Lung (tissue), 16 donors: Measurements from ENCODE around the gene DPPA2. TPM values are rescaled to one million over a fixed set of nuclear protein-coding genes. Genes with fewer than 3 reads are reported as not detected.
"Not testable (repeated sequence)": the region's sequence is repeated elsewhere in the genome, so short reads cannot be mapped to it uniquely, and the experiment has no call there.

Source experiments
- ATAC-seq: fragments of 200-7000 bp; cut with Tn5 transposase; one replicate; pipeline ENCODE4 v1.9.1; 2020; ENCODE audit warnings: moderate number of reproducible peaks; ENCODE audit not compliant: insufficient read depth, low FRiP score
- DNase-seq, 3 donors: peaks; one replicate each; pipeline ENCODE4 v3.0.0-alpha.2; 2013 to 2017
- H3K27ac ChIP-seq, 2 donors: one replicate each; pipeline ENCODE4 v1.5.1; 2013; ENCODE audit warnings: mild to moderate bottlenecking in 2 of 2, moderate library complexity in 2 of 2, control low read depth in 1 of 2, inconsistent platforms in 1 of 2, low read depth in 1 of 2, low read length in 1 of 2
- H3K27me3 ChIP-seq, 3 donors: one replicate each; pipeline ENCODE4 v1.5.1; 2013; ENCODE audit warnings: low read length in 2 of 3; ENCODE audit not compliant: control insufficient read depth in 3 of 3, insufficient read depth in 3 of 3
- H3K36me3 ChIP-seq, 4 donors: one replicate each; pipeline ENCODE4 v1.5.1; 2013; ENCODE audit warnings: low read length in 4 of 4, mild to moderate bottlenecking in 1 of 4, moderate library complexity in 1 of 4; ENCODE audit not compliant: control insufficient read depth in 4 of 4, insufficient read depth in 4 of 4
- H3K4me1 ChIP-seq, 5 donors: one replicate each; pipeline ENCODE4 v1.5.1; 2013; ENCODE audit warnings: low read length in 5 of 5, mild to moderate bottlenecking in 2 of 5, moderate library complexity in 1 of 5; ENCODE audit not compliant: control insufficient read depth in 5 of 5, insufficient read depth in 5 of 5
- H3K4me3 ChIP-seq: one replicate; pipeline ENCODE4 v1.5.1; 2013; ENCODE audit warnings: mild to moderate bottlenecking, control low read depth, moderate library complexity
- H3K9ac ChIP-seq, 2 donors: one replicate each; pipeline ENCODE4 v1.5.1; 2013; ENCODE audit warnings: low read length in 2 of 2, control low read depth in 1 of 2; ENCODE audit not compliant: insufficient read depth in 1 of 2
- H3K9me3 ChIP-seq, 4 donors: one replicate each; pipeline ENCODE4 v1.5.1; 2013; ENCODE audit warnings: low read length in 3 of 4, mild to moderate bottlenecking in 1 of 4, moderate library complexity in 1 of 4; ENCODE audit not compliant: control insufficient read depth in 4 of 4, insufficient read depth in 3 of 4
- CTCF ChIP-seq: IDR thresholded peaks from 2 replicates; pipeline ENCODE4 v1.5.1; 2012; ENCODE audit warnings: mild to moderate bottlenecking; ENCODE audit errors: control extremely low read depth, extremely low read depth
- WGBS, 2 donors: extraction: QIAGEN DNeasy Blood & Tissue Kit; methylation state at CpG; one replicate each; pipeline ENCODE4 v1.1.7; 2013; 5-methylcytosine and 5-hydroxymethylcytosine counted together
- long read RNA-seq, 5 donors: transcript quantifications; one replicate each; lab custom pipeline, GENCODE V29; 2026
- polyA plus RNA-seq, 2 donors: library from polyadenylated mRNA; stranded (reverse); fragments of 200-250 nt; gene quantifications; one replicate each; pipeline ENCODE4 v1.2.1, GENCODE V29; 2013
- total RNA-seq, 2 donors: library from RNA; depleted of rRNA in 1 of 2; stranded (reverse); fragments of >200 nt in 1 of 2; gene quantifications; one replicate each; pipeline ENCODE4 v1.2.1, GENCODE V29; 2014 to 2021
- donor health status: control.
- donor health status: control.
- donor health status: Bipolar disorder and iron deficiency.
- donor health status: healthy.
- donor health status: DM: yes; HTN: yes; CAD: no.

Gene DPPA2
- total RNA-seq = not detected
- polyA plus RNA-seq = not detected
- long read RNA-seq, donor 1 = 0 reads
- long read RNA-seq, donor 2 = 0 reads
- long read RNA-seq, donor 3 = 0 reads
- long read RNA-seq, donor 4 = 0 reads
- long read RNA-seq, donor 5 = 0 reads

- H3K27ac ChIP-seq = no peak within 1 kb of the TSS
- H3K9me3 ChIP-seq = no peaks in the 10 kb centered on the region
- ATAC-seq = no peak
- H3K27me3 ChIP-seq = no peaks in the 10 kb centered on the region
- H3K36me3 ChIP-seq = no peaks in the 10 kb centered on the region
- WGBS, 2 donors = 87 to 93% methylated on average over 21 of the region's 21 CpGs
- H3K9ac ChIP-seq = no peak within 1 kb of the TSS
- DNase-seq = no peak
- no peaks in the 10 kb centered on the region for H3K4me1 ChIP-seq
- H3K4me3 ChIP-seq = no peak within 1 kb of the TSS
- TF ChIP-seq CTCF = no peak
Observed at GRCh38 chr3:109316162-109316730, at the start of gene DPPA2. Gene DPPA2 (minus strand): TSS chr3:109316517. CDS start chr3:109314542, 1,975 bp downstream.

GRCh38 chr3:109364088-109364487, 47.8 kb upstream of the DPPA2 start:
- no peak for ATAC-seq
- Histone ChIP-seq H3K4me3 (no peak overlapping the region), H3K27me3 (no peaks in the 10 kb centered on the region), H3K4me1 (no peaks in the 10 kb centered on the region), H3K27ac (no peak overlapping the region), H3K9me3 (no peaks in the 10 kb centered on the region), H3K36me3 (no peaks in the 10 kb centered on the region), H3K9ac (no peak overlapping the region)
- no peak for TF ChIP-seq CTCF
- no peak for DNase-seq
- 78 to 89% methylated on average over 6 of the region's 6 CpGs for WGBS, 2 donors

GRCh38 chr3:109363634-109364033, 47.3 kb upstream of the DPPA2 start:
- H3K27me3 ChIP-seq = no peaks in the 10 kb centered on the region
- DNase-seq (no peak), ATAC-seq (no peak)
- H3K36me3 ChIP-seq = no peaks in the 10 kb centered on the region
- TF ChIP-seq CTCF = no peak
- no peak overlapping the region for H3K4me3 ChIP-seq
- H3K9ac ChIP-seq = no peak overlapping the region
- no peaks in the 10 kb centered on the region for H3K9me3 ChIP-seq
- no peak overlapping the region for H3K27ac ChIP-seq
- no peaks in the 10 kb centered on the region for H3K4me1 ChIP-seq

GRCh38 chr3:109362823-109363222, 46.5 kb upstream of the DPPA2 start:
- DNase-seq (no peak), ATAC-seq (no peak)
- no peaks in the 10 kb centered on the region for H3K4me1 ChIP-seq
- no peak overlapping the region for H3K27ac ChIP-seq
- H3K9me3 ChIP-seq = no peaks in the 10 kb centered on the region
- no peaks in the 10 kb centered on the region for H3K27me3 ChIP-seq
- 85% methylated on average over 4 of the region's 4 CpGs for WGBS, 2 donors
- no peak overlapping the region for H3K9ac ChIP-seq
- H3K36me3 ChIP-seq = no peaks in the 10 kb centered on the region
- H3K4me3 ChIP-seq = no peak overlapping the region
- no peak for TF ChIP-seq CTCF

GRCh38 chr3:109358809-109359208, 42.5 kb upstream of the DPPA2 start:
- H3K4me3 ChIP-seq, ATAC-seq, H3K27me3 ChIP-seq, H3K4me1 ChIP-seq, H3K9ac ChIP-seq, H3K27ac ChIP-seq, H3K9me3 ChIP-seq, DNase-seq, H3K36me3 ChIP-seq: not testable (repeated sequence)
- WGBS, 2 donors = 76 to 77% methylated on average over 2 of the region's 2 CpGs
